Right lung (tissue), 10 donors: ENCODE results near the gene NINJ2. TPM values are rescaled to one million over a fixed set of nuclear protein-coding genes. Genes with fewer than 3 reads are reported as not detected.
"Not testable (repeated sequence)": the region's sequence is repeated elsewhere in the genome, so short reads cannot be mapped to it uniquely, and the experiment has no call there.

ENCODE experiments used
- DNase-seq, 2 donors: peaks; one replicate each; pipeline ENCODE4 v3.0.0-alpha.2; 2013
- long read RNA-seq, 8 donors: transcript quantifications; one replicate each; lab custom pipeline, GENCODE V29; 2026
- polyA plus RNA-seq, 5 donors: library from polyadenylated mRNA; unstranded; fragments of 120-200 nt; gene quantifications; one replicate each; pipeline versions ENCODE4 v1.2.1 to v1.2.3, GENCODE V29; 2013; ENCODE audit warnings: inconsistent platforms in 1 of 5, low replicate concordance in 1 of 5; ENCODE audit not compliant: insufficient read length in 5 of 5, insufficient read depth in 1 of 5

The NINJ2 gene, protein sequence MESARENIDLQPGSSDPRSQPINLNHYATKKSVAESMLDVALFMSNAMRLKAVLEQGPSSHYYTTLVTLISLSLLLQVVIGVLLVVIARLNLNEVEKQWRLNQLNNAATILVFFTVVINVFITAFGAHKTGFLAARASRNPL
- 1 to 10 TPM in 4 of 5 donors, under 1 TPM in 1; 0.93 to 4.4 (median 1.8) TPM for polyA plus RNA-seq
- long read RNA-seq, donor 1, partial matches to known transcripts = 0 of 4 reads
- long read RNA-seq, donor 1, other reads (novel, unspliced or antisense) = 0 of 4 reads
- long read RNA-seq, donor 2 = 0 reads
- long read RNA-seq, donor 3, partial matches to known transcripts = 0 of 2 reads
- long read RNA-seq, donor 3, other reads (novel, unspliced or antisense) = 0 of 2 reads
- long read RNA-seq, donor 4, partial matches to known transcripts = 0 of 4 reads
- long read RNA-seq, donor 4, other reads (novel, unspliced or antisense) = 0 of 4 reads
- long read RNA-seq, donor 5, partial matches to known transcripts = 0 of 4 reads
- long read RNA-seq, donor 5, other reads (novel, unspliced or antisense) = 0 of 4 reads
- long read RNA-seq, donor 6, partial matches to known transcripts = 0 of 3 reads
- long read RNA-seq, donor 6, other reads (novel, unspliced or antisense) = 0 of 3 reads
- long read RNA-seq, donor 7, partial matches to known transcripts = 0 of 2 reads
- long read RNA-seq, donor 7, other reads (novel, unspliced or antisense) = 0 of 2 reads
- long read RNA-seq, donor 8, partial matches to known transcripts = 0 of 1 reads
- long read RNA-seq, donor 8, other reads (novel, unspliced or antisense) = 0 of 1 reads

- DNase-seq = no peak
Observed at GRCh38 chr12:663293-663871, at the start of gene NINJ2. Gene NINJ2 (minus strand): TSS chr12:663445. CDS start chr12:663360, 85 bp downstream.

DNA sequence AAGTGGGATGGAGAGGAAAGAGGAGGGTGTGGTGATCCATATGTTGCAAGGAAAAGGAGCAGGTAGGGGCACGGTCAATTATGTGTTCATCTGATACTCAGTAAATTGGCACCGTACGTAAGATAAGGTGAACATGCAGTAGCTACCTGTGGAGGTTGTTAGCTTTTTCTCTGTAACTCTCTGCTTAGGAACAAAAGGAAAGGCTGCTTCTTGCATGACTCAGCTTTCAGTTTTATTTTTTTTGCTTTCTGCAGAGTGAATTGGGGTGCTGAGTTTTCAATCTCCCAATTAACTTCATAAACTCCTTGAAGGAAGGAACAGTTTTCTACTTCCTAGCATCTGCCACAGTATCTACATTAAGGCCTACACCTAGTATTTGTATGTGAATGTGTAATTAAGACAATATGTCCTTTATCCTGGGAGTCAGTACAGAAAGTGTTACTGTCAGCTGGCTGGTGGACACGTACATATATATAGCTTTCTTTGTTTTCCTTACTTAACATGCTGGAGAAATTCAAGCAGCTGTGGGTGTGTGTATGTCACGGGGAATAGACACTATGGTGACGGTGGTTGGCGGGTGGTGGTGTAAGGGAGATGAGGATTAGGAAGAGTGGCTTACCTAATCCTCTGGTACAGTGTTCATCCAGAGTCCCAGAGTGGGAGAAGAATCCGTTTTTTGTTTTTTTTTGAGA lies 49.1 kb upstream of the NINJ2 start:
- no peak for DNase-seq

DNA sequence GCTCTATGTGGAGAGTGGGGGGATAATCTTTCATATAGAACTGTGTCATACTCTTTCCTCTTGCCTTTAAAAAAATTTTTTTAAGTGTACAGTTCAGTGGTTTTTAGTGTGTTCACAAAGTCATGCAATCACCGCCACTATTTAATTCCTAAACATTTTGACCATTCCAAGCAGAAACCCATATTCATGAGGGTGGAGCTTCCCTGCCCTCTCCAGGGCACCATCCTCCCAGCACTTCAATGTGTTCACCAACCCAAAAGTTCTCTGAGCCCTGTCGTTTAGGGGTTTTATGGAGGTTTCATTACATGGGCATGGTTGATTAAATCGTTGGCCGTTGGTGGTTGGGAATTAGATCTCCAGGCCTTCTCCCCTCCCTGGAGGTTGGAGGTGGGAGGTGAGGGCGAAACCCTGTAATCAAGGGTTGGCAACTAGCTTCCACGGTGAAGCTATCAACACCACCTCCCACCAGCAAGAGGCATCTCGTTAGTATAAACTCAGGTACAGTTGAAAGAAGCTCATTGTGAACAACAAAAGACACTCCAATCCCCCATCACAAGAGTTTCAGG lies 46.3 kb upstream of the NINJ2 start:
- no peak for DNase-seq

GRCh38 chr12:708084-708483 lies 44.8 kb upstream of the NINJ2 start:
- not testable (repeated sequence) for DNase-seq

DNA sequence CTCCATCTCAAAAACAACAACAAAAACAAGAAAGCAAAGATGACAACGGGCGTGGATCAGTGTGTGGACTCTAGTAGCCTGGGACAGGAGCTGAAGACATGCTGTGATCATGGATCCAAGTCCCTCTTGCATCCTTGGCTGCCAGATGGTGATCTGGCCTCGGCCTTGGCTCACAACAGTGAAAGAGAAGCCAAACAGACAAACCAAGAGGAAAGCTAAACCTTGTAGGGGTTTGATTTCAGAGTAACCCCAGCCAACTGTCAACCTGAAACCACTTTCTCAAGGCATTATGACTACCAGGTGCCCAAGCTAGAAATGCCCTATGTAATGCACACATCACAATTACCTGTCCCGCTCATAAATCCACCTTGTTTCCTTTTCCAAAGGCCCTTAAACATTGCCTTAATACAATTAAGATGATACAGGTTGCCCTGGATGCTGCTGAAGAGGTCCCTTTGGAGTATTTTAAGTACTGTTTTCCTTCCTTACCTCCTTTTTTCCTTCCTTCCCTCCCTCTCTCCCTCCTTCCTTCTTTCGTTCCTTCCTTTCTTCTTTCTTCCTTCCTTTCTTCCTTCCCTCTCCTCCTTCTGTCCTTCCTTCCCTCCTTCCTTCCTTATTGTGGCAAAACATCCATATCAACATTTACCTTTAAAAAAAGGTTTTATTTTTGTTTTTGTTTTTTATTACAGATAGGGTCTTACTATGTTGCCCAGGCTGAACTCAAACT lies 41.4 kb upstream of the NINJ2 start:
- no peak for DNase-seq

- no peak for DNase-seq
Observed at GRCh38 chr12:701896-702539, 38.8 kb upstream of the NINJ2 start.

DNA sequence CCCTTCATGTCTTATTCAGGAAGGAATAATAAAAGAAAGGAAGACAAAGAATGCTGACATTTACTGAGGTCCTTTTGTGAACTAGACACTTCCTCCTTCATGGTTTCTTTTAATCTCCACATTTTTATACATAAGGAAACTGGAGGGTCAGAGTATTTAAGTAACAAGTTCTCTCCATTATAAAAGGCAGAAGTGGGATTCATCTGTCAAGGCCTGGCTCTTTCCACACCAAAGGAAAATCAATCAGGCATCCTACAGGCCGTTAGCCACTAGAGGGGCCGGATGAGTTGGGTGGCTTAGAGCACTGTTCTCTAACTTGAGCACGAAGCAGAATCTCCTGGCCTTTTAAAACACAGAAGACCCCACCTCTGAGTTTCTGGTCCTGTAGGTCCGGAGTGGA lies 36.8 kb upstream of the NINJ2 start:
- DNase-seq = no peak

- DNase-seq = not testable (repeated sequence)
Observed at GRCh38 chr12:698222-698621, 35.0 kb upstream of the NINJ2 start.

GRCh38 chr12:697481-697880 lies 34.2 kb upstream of the NINJ2 start:
- no peak for DNase-seq

DNA sequence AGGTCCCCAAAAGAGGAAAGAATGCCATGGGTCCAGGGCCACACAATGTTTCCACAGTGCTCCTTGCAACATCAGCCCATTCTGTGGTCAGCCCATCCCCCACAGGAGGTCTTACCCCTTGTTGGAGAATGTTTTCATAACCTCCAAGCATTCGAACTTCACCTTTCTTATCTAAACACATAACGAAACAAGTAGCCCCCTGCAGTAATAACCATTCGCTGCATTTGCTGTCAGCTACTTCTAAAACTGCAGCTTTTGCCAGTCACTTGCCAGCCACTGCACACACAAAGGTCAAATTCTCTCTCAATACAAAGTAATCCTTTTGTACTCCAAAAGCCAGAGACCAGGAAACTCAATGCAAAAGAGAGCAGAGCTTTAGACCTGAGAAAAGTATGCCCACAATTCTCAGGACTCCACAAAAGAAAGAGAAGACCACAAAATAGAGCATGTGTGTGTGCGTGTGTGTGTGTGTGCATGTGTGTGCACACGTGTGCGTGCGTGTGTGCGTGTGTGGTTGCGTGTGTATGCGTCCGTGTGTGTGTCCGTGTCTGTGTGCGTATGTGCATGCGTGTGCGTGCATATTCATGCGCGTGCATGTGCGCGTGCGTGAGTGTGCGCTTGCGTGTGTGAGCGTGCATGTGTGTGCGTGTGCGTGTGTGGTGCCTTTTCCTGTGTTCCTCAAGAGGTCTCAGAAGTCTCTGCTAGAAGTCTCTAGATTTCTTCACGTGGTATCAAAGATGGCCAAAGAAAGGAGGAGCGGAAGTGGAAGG lies 31.7 kb upstream of the NINJ2 start:
- no peak for DNase-seq

- DNase-seq = no peak
Observed at GRCh38 chr12:693934-694533, 30.8 kb upstream of the NINJ2 start.

- no peak for DNase-seq
Observed at GRCh38 chr12:692274-692673, 29.0 kb upstream of the NINJ2 start.

DNA sequence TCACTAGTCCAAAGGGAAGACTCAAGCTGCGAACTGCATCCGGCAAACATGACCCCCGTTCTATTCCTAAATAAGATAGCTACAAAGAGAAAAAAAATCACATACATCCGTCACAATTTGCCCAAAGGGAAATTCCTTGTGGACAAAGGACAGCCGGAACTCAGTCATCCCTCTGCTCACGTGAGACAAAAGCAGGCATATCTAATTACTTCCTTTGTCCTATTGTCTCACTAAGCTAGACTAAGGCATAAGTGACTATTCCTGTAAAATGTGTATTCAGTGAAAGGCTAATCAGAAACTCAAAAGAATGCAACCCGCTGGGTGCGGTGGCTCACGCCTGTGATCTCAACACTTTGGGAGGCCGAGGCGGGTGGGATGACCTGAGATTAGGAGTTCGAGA lies 27.2 kb upstream of the NINJ2 start:
- no peak for DNase-seq

- DNase-seq = peak; percentile 24
Observed at GRCh38 chr12:685388-685787, 22.1 kb upstream of the NINJ2 start.

DNA sequence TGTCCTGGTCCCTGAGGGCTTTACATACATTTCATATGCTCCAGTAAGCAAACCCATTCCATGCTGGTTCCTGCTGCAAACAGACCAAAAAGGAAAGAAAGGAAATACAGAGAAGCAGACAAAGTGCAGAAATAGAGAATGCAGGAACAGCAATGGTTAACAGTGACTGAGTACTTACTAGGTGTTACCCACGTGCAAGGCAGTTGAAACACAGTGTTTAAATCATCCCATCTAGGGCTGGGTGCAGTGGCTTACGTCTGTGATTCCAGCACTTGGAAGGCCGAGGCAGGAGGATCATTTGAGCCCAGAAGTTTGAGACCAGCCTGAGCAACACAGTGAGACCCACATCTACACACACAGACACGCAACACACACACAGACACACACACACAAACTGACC lies 21.2 kb upstream of the NINJ2 start:
- DNase-seq = no peak

- no peak for DNase-seq
Observed at GRCh38 chr12:681568-682256, 18.5 kb upstream of the NINJ2 start.

- DNase-seq = no peak
Observed at GRCh38 chr12:678747-679712, 15.8 kb upstream of the NINJ2 start.
